Colonic mucosa (tissue), 4 donors: Measurements from ENCODE around the gene LRMDA. TPM values are rescaled to one million over a fixed set of nuclear protein-coding genes. Genes with fewer than 3 reads are reported as not detected.

Source experiments
- DNase-seq: peaks from one replicate; pipeline ENCODE4 v3.0.0-alpha.2; 2020
- H3K27ac ChIP-seq: fragments of 200-600 bp; one replicate; pipeline ENCODE4 v1.8.0; 2021
- H3K27me3 ChIP-seq: fragments of 200-600 bp; one replicate; pipeline ENCODE4 v1.8.0; 2021
- H3K36me3 ChIP-seq: fragments of 200-600 bp; one replicate; pipeline ENCODE4 v1.8.0; 2021
- H3K4me1 ChIP-seq: fragments of 200-600 bp; one replicate; pipeline ENCODE4 v1.8.0; 2021; ENCODE audit warnings: mild to moderate bottlenecking
- H3K4me3 ChIP-seq: fragments of 200-600 bp; one replicate; pipeline ENCODE4 v1.8.0; 2021
- H3K9ac ChIP-seq, 2 donors: one replicate each; pipeline ENCODE4 v1.7.0; 2013; ENCODE audit warnings: control low read depth in 2 of 2, low read depth in 2 of 2, low read length in 2 of 2
- H3K9me3 ChIP-seq: fragments of 200-600 bp; one replicate; pipeline ENCODE4 v1.8.0; 2021
- CTCF ChIP-seq: fragments of 200-600 bp; IDR thresholded peaks from one replicate; pipeline ENCODE4 v1.8.0; 2022; ENCODE audit warnings: antibody characterized with exemption, mild to moderate bottlenecking
- intact Hi-C: fragments of 100-400 bp; cut with DNase I; formaldehyde crosslinking; loops from one replicate; pipeline ENCODE4 v1.14.1; 2022
- total RNA-seq, 2 donors: library from RNA; stranded (reverse); fragmentation: NEBNext Ultra II Directional in 1 of 2; extraction: Animal tissue kit (Norgen Biotek cat#: 25700) in 1 of 2; gene quantifications; one replicate each; pipeline ENCODE4 v1.2.1, GENCODE V29; 2021
- donor health status: healthy.
- donor health status: DM: no; HTN: no; CAD: no.
- donor health status: DM: no; HTN: no; CAD: no.

Gene LRMDA
- total RNA-seq, 2 donors from 2014 or later, result 2.5 to 5.2 TPM

- Histone ChIP-seq H3K27ac (no peak overlapping the region), H3K9me3 (no peaks in the 10 kb centered on the region), H3K27me3 (peaks cover 6% of the 10 kb centered on the region), H3K36me3 (no peaks in the 10 kb centered on the region), H3K4me3 (no peak overlapping the region), H3K4me1 (peaks cover 3% of the 10 kb centered on the region), H3K9ac (no peak overlapping the region)
- intact Hi-C loops, result loop anchor here (5.0 to 10.0 kb wide), 2 partner anchors 95 to 912 kb away; no protein-coding TSS in a partner anchor
- DNase-seq, result no peak
- no peak for TF ChIP-seq CTCF
Measured at GRCh38 chr10:75392744-75393143, 38.7 kb upstream of the LRMDA start.

- TF ChIP-seq CTCF, result no peak
- H3K27ac ChIP-seq, result no peak overlapping the region
- peaks cover 6% of the 10 kb centered on the region for H3K27me3 ChIP-seq
- H3K9ac ChIP-seq, result no peak overlapping the region
- DNase-seq, result no peak
- peaks cover 3% of the 10 kb centered on the region for H3K4me1 ChIP-seq
- no peaks in the 10 kb centered on the region for H3K9me3 ChIP-seq
- no peak overlapping the region for H3K4me3 ChIP-seq
- intact Hi-C loops, result loop anchor here (5.0 to 10.0 kb wide), 2 partner anchors 97 to 911 kb away; no protein-coding TSS in a partner anchor
- no peaks in the 10 kb centered on the region for H3K36me3 ChIP-seq
Measured at GRCh38 chr10:75394221-75394620, 37.2 kb upstream of the LRMDA start.

- no peaks in the 10 kb centered on the region for H3K36me3 ChIP-seq
- H3K27ac ChIP-seq, result peak overlapping the region; percentile 68
- H3K9ac ChIP-seq, result peak overlapping the region; percentile 79 to 86
- peak overlapping the region; percentile 56 for H3K4me3 ChIP-seq
- H3K4me1 ChIP-seq, result peaks cover 3% of the 10 kb centered on the region
- intact Hi-C loops, result loop anchor here (5.0 to 10.0 kb wide), 2 partner anchors 517 to 910 kb away; no protein-coding TSS in a partner anchor
- H3K27me3 ChIP-seq, result peaks cover 6% of the 10 kb centered on the region
- H3K9me3 ChIP-seq, result no peaks in the 10 kb centered on the region
- peak; percentile 65 for DNase-seq
- TF ChIP-seq CTCF, result peak; percentile 92
Measured at GRCh38 chr10:75395066-75395931, 36.1 kb upstream of the LRMDA start.

- H3K27me3 ChIP-seq, result peaks cover 6% of the 10 kb centered on the region
- no peak for TF ChIP-seq CTCF
- H3K4me3 ChIP-seq, result peak overlapping the region; percentile 56
- peaks cover 3% of the 10 kb centered on the region for H3K4me1 ChIP-seq
- intact Hi-C loops, result loop anchor here (5.0 to 10.0 kb wide), 2 partner anchors 516 to 909 kb away; no protein-coding TSS in a partner anchor
- DNase-seq, result peak; percentile 41
- H3K27ac ChIP-seq, result peak overlapping the region; percentile 68
- H3K36me3 ChIP-seq, result no peaks in the 10 kb centered on the region
- no peaks in the 10 kb centered on the region for H3K9me3 ChIP-seq
- peak overlapping the region; percentile 79 to 86 for H3K9ac ChIP-seq
Measured at GRCh38 chr10:75395932-75396630, 35.3 kb upstream of the LRMDA start.
